Esophagus squamous epithelium (tissue), 4 donors: ENCODE data around the gene EMILIN2.
"Not testable (repeated sequence)": the region's sequence is repeated elsewhere in the genome, so short reads cannot be mapped to it uniquely, and the experiment has no call there.

Source experiments
- CTCF ChIP-seq, 6 experiments: fragments of 450-650 bp in 4 of 6; fragments of 200-600 bp in 2 of 6; sonication (generic) in 2 of 6; IDR thresholded peaks; one replicate each; pipeline ENCODE4 v1.5.1; 2016 to 2019; ENCODE audit warnings: antibody characterized with exemption in 6 of 6, mild to moderate bottlenecking in 4 of 6, moderate library complexity in 4 of 6
- POLR2A ChIP-seq, 4 donors: fragments of 450-650 bp; IDR thresholded peaks; one replicate each; pipeline ENCODE4 v1.6.1; 2017; ENCODE audit warnings: antibody characterized with exemption in 4 of 4, mild to moderate bottlenecking in 4 of 4, moderate library complexity in 3 of 4

- not testable (repeated sequence) for TF ChIP-seq CTCF, POLR2A (IDR thresholded peaks at IDR 0.05)
Observed at GRCh38 chr18:2852460-2852859, 5.7 kb downstream of the EMILIN2 start.
